GM12878 (cell line): Measurements from ENCODE around the gene ITGB2. TPM values are rescaled to one million over a fixed set of nuclear protein-coding genes. Genes with fewer than 3 reads are reported as not detected.
A peak's percentile ranks its signal among the peaks of the same experiment; 100 is the strongest.

Experiments
- ATAC-seq: fragments of 200-7000 bp; cut with Tn5 transposase; 3 replicates; pipeline ENCODE4 v1.9.1; 2020; ENCODE audit warnings: mild to moderate bottlenecking, moderate library complexity
- BruUV-seq: library from RNA; stranded (reverse); fragments of 400-500 nt; replicated peaks from 2 replicates; lab custom pipeline; 2021; lab: Mats Ljungman, UMichigan
- CTCF ChIA-PET: fragments of 300-600 bp; sonication (Branson Sonifier 250); formaldehyde crosslinking; extraction: SDS; loops from one replicate; lab custom pipeline; 2021; ENCODE audit warnings: inconsistent platforms; lab: Yijun Ruan, JAX
- POLR2A ChIA-PET: fragments of 350-600 bp; formaldehyde crosslinking; extraction: SDS; loops from one replicate; lab custom pipeline; 2021; ENCODE audit warnings: inconsistent platforms; lab: Charles Lee
- RAD21 ChIA-PET: fragments of 300-600 bp; sonication (Branson Sonifier 250); formaldehyde crosslinking; loops from one replicate; lab custom pipeline; 2023; ENCODE audit warnings: antibody characterized with exemption; ENCODE audit not compliant: unreplicated experiment; lab: Charles Lee
- SMC1A ChIA-PET: fragments of 300-600 bp; sonication (Branson Sonifier 250); formaldehyde crosslinking; loops from one replicate; lab custom pipeline; 2023; ENCODE audit not compliant: unreplicated experiment, uncharacterized antibody; lab: Charles Lee
- DNase-seq: peaks from one replicate; pipeline ENCODE4 v3.0.0-alpha.2; 2011; ENCODE audit warnings: low read depth, low spot score
- FAIRE-seq: peaks from 3 replicates; lab custom pipeline; 2011; peaks lifted over from hg19 to GRCh38; lab: Jason Lieb, UNC
- H2AFZ ChIP-seq: 2 replicates; pipeline ENCODE4 v1.6.0; 2011; ENCODE audit warnings: low read depth, low read length, control low read depth; ENCODE audit not compliant: control insufficient read depth
- H3K27ac ChIP-seq: 2 replicates; pipeline ENCODE4 v1.5.1; 2011; ENCODE audit warnings: control low read depth; ENCODE audit not compliant: control insufficient read depth, insufficient read depth
- H3K27me3 ChIP-seq, 2 experiments: replicated peaks in 1 of 2; 2 replicates each; pipeline versions ENCODE4 v1.6.0 to v1.6.1; 2011; ENCODE audit warnings: low read length in 1 of 2; ENCODE audit not compliant: control insufficient read depth in 2 of 2, insufficient read depth in 2 of 2
- H3K36me3 ChIP-seq, 2 experiments: 2 replicates each; pipeline ENCODE4 v1.5.1; 2011; ENCODE audit warnings: low read length in 1 of 2; ENCODE audit not compliant: control insufficient read depth in 2 of 2, insufficient read depth in 2 of 2
- H3K4me1 ChIP-seq: 2 replicates; pipeline ENCODE4 v1.6.1; 2011; ENCODE audit warnings: mild to moderate bottlenecking, low read length, moderate library complexity, mixed read lengths; ENCODE audit not compliant: control insufficient read depth, insufficient read depth
- H3K4me2 ChIP-seq: 2 replicates; pipeline ENCODE4 v1.6.0; 2011; ENCODE audit warnings: control low read depth; ENCODE audit not compliant: control insufficient read depth, insufficient read depth
- H3K4me3 ChIP-seq: fragments of 200-600 bp; sonication (generic); 2 replicates; pipeline ENCODE4 v1.5.1; 2016
- H3K79me2 ChIP-seq: 2 replicates; pipeline ENCODE4 v1.6.0; 2011; ENCODE audit warnings: low read length; ENCODE audit not compliant: control insufficient read depth, insufficient read depth
- H3K9ac ChIP-seq: 2 replicates; pipeline ENCODE4 v1.8.0; 2011; ENCODE audit warnings: low read length, control low read depth, mixed read lengths; ENCODE audit not compliant: control insufficient read depth, insufficient read depth
- H3K9me3 ChIP-seq: replicated peaks from 3 replicates; pipeline ENCODE4 v1.5.1; 2011; ENCODE audit warnings: mild to moderate bottlenecking, low read length; ENCODE audit not compliant: control insufficient read depth, insufficient read depth
- H4K20me1 ChIP-seq: 2 replicates; pipeline ENCODE4 v1.6.0; 2011; ENCODE audit not compliant: control insufficient read depth, insufficient read depth
- BCL3 ChIP-seq: IDR thresholded peaks from 2 replicates; pipeline ENCODE4 v1.6.1; 2011; ENCODE audit warnings: borderline replicate concordance, low read depth, mild to moderate bottlenecking, moderate library complexity, low read length; ENCODE audit not compliant: insufficient read depth, poor library complexity, severe bottlenecking
- CHD2 ChIP-seq: IDR thresholded peaks from 2 replicates; pipeline ENCODE4 v1.6.1; 2011; ENCODE audit warnings: low read depth, low read length, improper control_type of control experiment, borderline replicate concordance
- CHD4 ChIP-seq: fragments of 200-600 bp; sonication (generic); IDR thresholded peaks from 2 replicates; pipeline ENCODE4 v1.6.1; 2016; ENCODE audit warnings: mild to moderate bottlenecking
- CUX1 ChIP-seq: IDR thresholded peaks from 2 replicates; pipeline ENCODE4 v1.6.1; 2012; ENCODE audit warnings: improper control_type of control experiment, low read depth, low read length; ENCODE audit not compliant: insufficient replicate concordance
- IRF5 ChIP-seq: fragments of 450-650 bp; IDR thresholded peaks from 2 replicates; pipeline ENCODE4 v1.6.1; 2017; ENCODE audit warnings: borderline replicate concordance
- LARP7 ChIP-seq: fragments of 450-650 bp; IDR thresholded peaks from 2 replicates; pipeline ENCODE4 v1.6.1; 2017; ENCODE audit warnings: mild to moderate bottlenecking
- NFIC ChIP-seq: IDR thresholded peaks from 2 replicates; pipeline ENCODE4 v1.6.1; 2012; ENCODE audit warnings: low read depth, mild to moderate bottlenecking, inconsistent platforms, low read length, moderate library complexity
- PML ChIP-seq: IDR thresholded peaks from 2 replicates; pipeline ENCODE4 v1.6.1; 2012; ENCODE audit warnings: low read length, inconsistent platforms
- POU2F2 ChIP-seq: IDR thresholded peaks from 3 replicates; pipeline ENCODE4 v1.6.1; 2011; ENCODE audit warnings: low read depth, mild to moderate bottlenecking, low read length, borderline replicate concordance
- RB1 ChIP-seq: fragments of 450-650 bp; formaldehyde crosslinking; IDR thresholded peaks from 2 replicates; pipeline ENCODE4 v1.6.1; 2017; ENCODE audit warnings: mild to moderate bottlenecking, borderline replicate concordance
- TCF3 ChIP-seq: IDR thresholded peaks from 2 replicates; pipeline ENCODE4 v1.6.1; 2012; ENCODE audit warnings: low read depth, mild to moderate bottlenecking, low read length, borderline replicate concordance; ENCODE audit not compliant: insufficient read depth
- WGBS: methylation state at CpG from one replicate; pipeline ENCODE4 v1.1.6; 2016; ENCODE audit warnings: low lambda C conversion rate; ENCODE audit not compliant: insufficient replicate concordance, insufficient coverage; ENCODE audit errors: missing lambda C conversion rate; 5-methylcytosine and 5-hydroxymethylcytosine counted together
- in situ Hi-C: fragments of 300-500 bp; cut with MboI; formaldehyde crosslinking; loops from 9 replicates; pipeline ENCODE4 v1.14.3; 2018; ENCODE audit warnings: mixed read lengths
- intact Hi-C: fragments of 100-400 bp; cut with micrococcal nuclease; formaldehyde crosslinking; loops from one replicate; pipeline ENCODE4 v1.14.2; 2022; ENCODE audit not compliant: unreplicated experiment
- polyA plus RNA-seq, 11 experiments: library from polyadenylated mRNA; depleted of rRNA in 4 of 11; unstranded in 6 of 11; stranded (reverse) in 5 of 11; fragments of >200 nt; fragmentation: Nextera tagmentation in 4 of 11; fragmentation: Illumina TruSeq in 1 of 11; extraction: Ambion mirVana in 4 of 11; extraction: Trizol in 1 of 11; gene quantifications; 1 replicate in 1 of 11; 2 replicates in 10 of 11; pipeline versions ENCODE4 v1.2.1 to v1.2.3, GENCODE V29; 2011 to 2016; ENCODE audit warnings: inconsistent platforms in 2 of 11, missing spikeins in 2 of 11, low read depth in 1 of 11
- total RNA-seq, 4 experiments: library from RNA; depleted of rRNA in 3 of 4; stranded (reverse); fragments of >200 nt in 3 of 4; fragmentation: Illumina TruSeq in 1 of 4; extraction: Trizol in 1 of 4; gene quantifications; 2 replicates each; pipeline versions ENCODE4 v1.2.1 to v1.2.3, GENCODE V29; 2013 to 2021

The ITGB2 gene
- total and polyA plus RNA-seq, 10 of the 15 experiments (the other 5 are each of a cell fraction or from before 2014, with no cell fraction given) = 8.0 to 172 (median 58.9) TPM

- ChIA-PET SMC1A (interaction anchor here (0.6 kb wide), 1 partner anchor 22 kb away, joined by 3 read pairs; no protein-coding TSS in a partner anchor), RAD21 (no interaction called here), CTCF (interaction anchor here (7.4 kb wide), 1 partner anchor 71 kb away, joined by 67 read pairs; the partner anchor contains the start of gene UBE2G2), POLR2A (no interaction called here)
- Histone ChIP-seq H3K27ac (no peak overlapping the region), H3K4me3 (peak overlapping the region; percentile 92), H4K20me1 (peaks cover 8% of the 10 kb centered on the region), H2AFZ (no peak overlapping the region), H3K79me2 (peaks cover 69% of the 10 kb centered on the region), H3K27me3 (no peaks in the 10 kb centered on the region), H3K4me2 (peak overlapping the region; percentile 89), H3K9me3 (no peaks in the 10 kb centered on the region), H3K9ac (0 out of 2 replicates have a peak overlapping the region, but pooled peaks have one; percentile 19), H3K4me1 (peaks cover 29% of the 10 kb centered on the region), H3K36me3 (no peaks in the 10 kb centered on the region; a peak in 1 of 4 replicates)
- intact Hi-C loops (loop anchor here (5.0 kb wide), 2 partner anchors 54 to 69 kb away; partner anchors contain the start of genes SUMO3 and UBE2G2), in situ Hi-C loops (no loop called here)
- ATAC-seq = no peak
- BruUV-seq = TSS peak; percentile 35
- no peak for DNase-seq
- no peak for FAIRE-seq
- 72% methylated on average over 10 of the region's 10 CpGs for WGBS
- TF ChIP-seq CUX1 (no peak), PML (no peak), LARP7 (no peak), RB1 (no peak), CHD2 (no peak), POU2F2 (no peak), BCL3 (no peak), IRF5 (no peak), NFIC (no peak), CHD4 (no peak), TCF3 (no peak)
Observed at GRCh38 chr21:44870748-44871495, 49.8 kb downstream of the ITGB2 start.
